Lower leg skin (tissue), 3 donors: ENCODE data around the gene RAB9B.

Experiments
- POLR2A ChIP-seq, 2 donors: fragments of 450-650 bp; IDR thresholded peaks; one replicate each; pipeline ENCODE4 v1.6.1; 2016 to 2017; ENCODE audit warnings: antibody characterized with exemption in 2 of 2, mild to moderate bottlenecking in 1 of 2, moderate library complexity in 1 of 2
- TF ChIP-seq, protein P1 (sequence below), 3 donors: fragments of 450-650 bp; IDR thresholded peaks; one replicate each; pipeline ENCODE4 v1.5.1; 2016; ENCODE audit warnings: antibody characterized with exemption in 3 of 3, mild to moderate bottlenecking in 3 of 3, moderate library complexity in 2 of 3

DNA sequence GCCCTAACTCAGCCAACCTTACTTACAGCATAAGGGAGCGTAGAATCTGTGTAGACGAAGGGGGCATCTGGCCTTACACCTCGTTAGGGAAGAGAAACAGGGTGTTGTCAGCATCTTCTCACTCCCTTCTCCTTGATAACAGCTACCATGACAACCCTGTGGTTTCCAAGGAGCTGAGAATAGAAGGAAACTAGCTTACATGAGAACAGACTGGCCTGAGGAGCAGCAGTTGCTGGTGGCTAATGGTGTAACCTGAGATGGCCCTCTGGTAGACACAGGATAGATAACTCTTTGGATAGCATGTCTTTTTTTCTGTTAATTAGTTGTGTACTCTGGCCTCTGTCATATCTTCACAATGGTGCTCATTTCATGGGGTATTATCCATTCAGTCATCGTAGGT, 40.8 kb downstream of the RAB9B start:
- TF ChIP-seq POLR2A (IDR thresholded peaks at IDR 0.05), result no peak
- TF ChIP-seq, protein P1, sequence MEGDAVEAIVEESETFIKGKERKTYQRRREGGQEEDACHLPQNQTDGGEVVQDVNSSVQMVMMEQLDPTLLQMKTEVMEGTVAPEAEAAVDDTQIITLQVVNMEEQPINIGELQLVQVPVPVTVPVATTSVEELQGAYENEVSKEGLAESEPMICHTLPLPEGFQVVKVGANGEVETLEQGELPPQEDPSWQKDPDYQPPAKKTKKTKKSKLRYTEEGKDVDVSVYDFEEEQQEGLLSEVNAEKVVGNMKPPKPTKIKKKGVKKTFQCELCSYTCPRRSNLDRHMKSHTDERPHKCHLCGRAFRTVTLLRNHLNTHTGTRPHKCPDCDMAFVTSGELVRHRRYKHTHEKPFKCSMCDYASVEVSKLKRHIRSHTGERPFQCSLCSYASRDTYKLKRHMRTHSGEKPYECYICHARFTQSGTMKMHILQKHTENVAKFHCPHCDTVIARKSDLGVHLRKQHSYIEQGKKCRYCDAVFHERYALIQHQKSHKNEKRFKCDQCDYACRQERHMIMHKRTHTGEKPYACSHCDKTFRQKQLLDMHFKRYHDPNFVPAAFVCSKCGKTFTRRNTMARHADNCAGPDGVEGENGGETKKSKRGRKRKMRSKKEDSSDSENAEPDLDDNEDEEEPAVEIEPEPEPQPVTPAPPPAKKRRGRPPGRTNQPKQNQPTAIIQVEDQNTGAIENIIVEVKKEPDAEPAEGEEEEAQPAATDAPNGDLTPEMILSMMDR (IDR thresholded peaks at IDR 0.05), result no peak
